SK-N-MC (cell line): ENCODE results near the gene OR9K2.

Source experiments
- EZH2 ChIP-seq: fragments of 200-600 bp; sonication (generic); IDR thresholded peaks from one replicate; pipeline ENCODE4 v1.6.1; 2017; ENCODE audit warnings: antibody characterized with exemption
- POLR2AphosphoS5 ChIP-seq: IDR thresholded peaks from 2 replicates; pipeline ENCODE4 v1.6.1; 2012; ENCODE audit warnings: mild to moderate bottlenecking, low read depth, low read length, borderline replicate concordance

DNA sequence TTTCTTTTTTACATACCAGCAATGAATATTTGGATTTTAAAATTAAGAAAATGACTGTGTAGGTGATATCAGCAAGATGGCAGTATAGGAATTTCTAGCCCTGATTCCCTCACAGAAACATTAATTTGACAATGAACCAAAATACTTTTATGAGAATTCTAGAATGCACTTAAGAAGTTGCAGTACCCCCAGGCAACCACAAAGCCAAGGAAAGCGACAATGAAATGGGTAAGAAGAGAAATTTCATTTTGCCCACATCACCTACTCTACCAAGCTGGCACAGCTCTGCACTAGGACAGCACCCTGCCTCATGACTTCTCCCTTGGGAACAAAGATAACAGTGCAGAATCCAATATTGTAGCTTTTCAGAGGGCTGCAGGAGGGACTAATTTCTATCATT lies 6.6 kb downstream of the OR9K2 start:
- TF ChIP-seq EZH2 (no peak), POLR2AphosphoS5 (no peak)
